ENCODE data around the gene ABHD11. TPM values are rescaled to one million over a fixed set of nuclear protein-coding genes. Genes with fewer than 3 reads are reported as not detected.

Gene ABHD11
- total and polyA plus RNA-seq, 4 donors: 5.1 to 7.6 (median 6.6) TPM

- no peaks in the 10 kb centered on the region for H3K27me3 ChIP-seq (ENCODE audit: control insufficient read depth in 4 of 4, insufficient read depth in 4 of 4, low read length in 3 of 4)
- no peak for DNase-seq (ENCODE audit: low spot score)
- WGBS: 89% methylated on average over 1 of the region's 1 CpG
- no peak overlapping the region for H3K27ac ChIP-seq (ENCODE audit: low read depth in 1 of 2, low read length in 2 of 2)
- no peak overlapping the region for H3K9ac ChIP-seq (ENCODE audit: low read depth in 1 of 2, low read length in 2 of 2)
- H3K4me1 ChIP-seq (ENCODE audit: control insufficient read depth in 4 of 4, insufficient read depth in 4 of 4, low read length in 3 of 4): no peaks in the 10 kb centered on the region
- no peak for TF ChIP-seq NR2F2 (IDR thresholded peaks at IDR 0.05)
- TF ChIP-seq HNF4A (conservative IDR thresholded peaks at IDR 0.05): no peak
- TF ChIP-seq REST (IDR thresholded peaks at IDR 0.05): no peak
- no peak for TF ChIP-seq RAD21 (IDR thresholded peaks at IDR 0.05)
- TF ChIP-seq TAF1 (conservative IDR thresholded peaks at IDR 0.05): no peak
- no peak for TF ChIP-seq EGR1 (IDR thresholded peaks at IDR 0.05; ENCODE audit: low read depth in 2 of 2)
- TF ChIP-seq RXRA (IDR thresholded peaks at IDR 0.05): no peak
- TF ChIP-seq YY1 (IDR thresholded peaks at IDR 0.05): no peak
- no peak for TF ChIP-seq ZBTB33 (IDR thresholded peaks at IDR 0.05)
- TF ChIP-seq SP1 (IDR thresholded peaks at IDR 0.05): no peak
- TF ChIP-seq FOXA1 (IDR thresholded peaks at IDR 0.05): no peak
- no peak for TF ChIP-seq JUND (IDR thresholded peaks at IDR 0.05)
- TF ChIP-seq CTCF (IDR thresholded peaks at IDR 0.05; ENCODE audit: low read depth, low read length, missing input control): no peak
- no peak for TF ChIP-seq FOXA2 (IDR thresholded peaks at IDR 0.05)
- no peak for TF ChIP-seq ATF3 (IDR thresholded peaks at IDR 0.05)
- no peak for TF ChIP-seq GABPA (IDR thresholded peaks at IDR 0.05 in 1 of 2, conservative IDR thresholded peaks at IDR 0.05 in 1 of 2)
- TF ChIP-seq MAX (IDR thresholded peaks at IDR 0.05): no peak
- TF ChIP-seq HNF4G (IDR thresholded peaks at IDR 0.05): no peak
- no peak overlapping the region for H3K4me3 ChIP-seq (ENCODE audit: low read depth in 1 of 3, low read length in 3 of 3)
- H3K9me3 ChIP-seq (ENCODE audit: control insufficient read depth in 4 of 4, low read length in 3 of 4): no peaks in the 10 kb centered on the region
- no peaks in the 10 kb centered on the region for H3K36me3 ChIP-seq (ENCODE audit: control insufficient read depth in 4 of 4, insufficient read depth in 3 of 4, low read depth in 1 of 4, low read length in 3 of 4)
Measured at GRCh38 chr7:73786588-73786987, 48.0 kb upstream of the ABHD11 start.

All from liver (tissue), 9 donors.